Lung (tissue), 12 donors: ENCODE results near the gene PTPRN2. TPM values are rescaled to one million over a fixed set of nuclear protein-coding genes. Genes with fewer than 3 reads are reported as not detected.

Experiments used
- ATAC-seq: fragments of 200-7000 bp; cut with Tn5 transposase; one replicate; pipeline ENCODE4 v1.9.1; 2020; ENCODE audit warnings: moderate number of reproducible peaks; ENCODE audit not compliant: insufficient read depth, low FRiP score
- DNase-seq, 3 donors: peaks; one replicate each; pipeline ENCODE4 v3.0.0-alpha.2; 2013 to 2017
- H3K27ac ChIP-seq, 2 donors: one replicate each; pipeline ENCODE4 v1.5.1; 2013; ENCODE audit warnings: mild to moderate bottlenecking in 2 of 2, moderate library complexity in 2 of 2, control low read depth in 1 of 2, inconsistent platforms in 1 of 2, low read depth in 1 of 2, low read length in 1 of 2
- H3K27me3 ChIP-seq, 3 donors: one replicate each; pipeline ENCODE4 v1.5.1; 2013; ENCODE audit warnings: low read length in 2 of 3; ENCODE audit not compliant: control insufficient read depth in 3 of 3, insufficient read depth in 3 of 3
- H3K36me3 ChIP-seq, 4 donors: one replicate each; pipeline ENCODE4 v1.5.1; 2013; ENCODE audit warnings: low read length in 4 of 4, mild to moderate bottlenecking in 1 of 4, moderate library complexity in 1 of 4; ENCODE audit not compliant: control insufficient read depth in 4 of 4, insufficient read depth in 4 of 4
- H3K4me1 ChIP-seq, 5 donors: one replicate each; pipeline ENCODE4 v1.5.1; 2013; ENCODE audit warnings: low read length in 5 of 5, mild to moderate bottlenecking in 2 of 5, moderate library complexity in 1 of 5; ENCODE audit not compliant: control insufficient read depth in 5 of 5, insufficient read depth in 5 of 5
- H3K4me3 ChIP-seq: one replicate; pipeline ENCODE4 v1.5.1; 2013; ENCODE audit warnings: mild to moderate bottlenecking, control low read depth, moderate library complexity
- H3K9ac ChIP-seq, 2 donors: one replicate each; pipeline ENCODE4 v1.5.1; 2013; ENCODE audit warnings: low read length in 2 of 2, control low read depth in 1 of 2; ENCODE audit not compliant: insufficient read depth in 1 of 2
- H3K9me3 ChIP-seq, 4 donors: one replicate each; pipeline ENCODE4 v1.5.1; 2013; ENCODE audit warnings: low read length in 3 of 4, mild to moderate bottlenecking in 1 of 4, moderate library complexity in 1 of 4; ENCODE audit not compliant: control insufficient read depth in 4 of 4, insufficient read depth in 3 of 4
- WGBS, 2 donors: extraction: QIAGEN DNeasy Blood & Tissue Kit; methylation state at CpG; one replicate each; pipeline ENCODE4 v1.1.7; 2013; 5-methylcytosine and 5-hydroxymethylcytosine counted together
- polyA plus RNA-seq, 2 donors: library from polyadenylated mRNA; stranded (reverse); fragments of 200-250 nt; gene quantifications; one replicate each; pipeline ENCODE4 v1.2.1, GENCODE V29; 2013
- total RNA-seq, 2 donors: library from RNA; depleted of rRNA in 1 of 2; stranded (reverse); fragments of >200 nt in 1 of 2; gene quantifications; one replicate each; pipeline ENCODE4 v1.2.1, GENCODE V29; 2014 to 2021
- TF ChIP-seq, protein P1 (sequence below): IDR thresholded peaks from 2 replicates; pipeline ENCODE4 v1.5.1; 2012; ENCODE audit warnings: mild to moderate bottlenecking; ENCODE audit errors: control extremely low read depth, extremely low read depth
- donor health status: control.
- donor health status: control.
- donor health status: Bipolar disorder and iron deficiency.
- donor health status: healthy.
- donor health status: DM: yes; HTN: yes; CAD: no.

PTPRN2 gene
- total and polyA plus RNA-seq, 4 donors = 2.1 to 7.4 (median 4.4) TPM

DNA sequence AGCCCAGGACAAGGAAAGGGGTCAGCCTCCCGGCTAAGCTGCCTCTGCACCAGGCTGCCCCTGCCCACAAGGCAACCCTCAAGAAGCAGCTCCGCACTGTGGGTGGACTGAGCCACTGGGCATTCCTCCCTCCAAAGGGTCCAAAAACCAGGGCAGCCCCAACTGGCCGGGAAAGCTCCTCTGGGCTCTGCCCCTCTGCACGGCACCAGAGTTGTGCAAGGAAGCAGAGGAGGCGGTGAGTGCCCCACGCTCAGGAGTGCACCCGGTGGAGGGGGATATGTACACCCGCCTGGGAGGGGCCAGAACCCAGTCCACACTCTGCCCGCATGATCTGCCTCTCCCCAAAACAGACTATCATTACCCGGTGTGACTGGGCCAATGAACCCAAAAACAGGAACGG lies 43.8 kb downstream of the PTPRN2 start:
- Histone ChIP-seq H3K27me3 (no peaks in the 10 kb centered on the region), H3K27ac (no peak overlapping the region), H3K9ac (no peak overlapping the region), H3K9me3 (peaks cover 0 to 2% (median 0%) of the 10 kb centered on the region in 4 donors), H3K4me1 (peaks cover 0 to 9% (median under 1%) of the 10 kb centered on the region in 5 donors), H3K36me3 (no peaks in the 10 kb centered on the region), H3K4me3 (no peak overlapping the region)
- ATAC-seq = peak; percentile 19
- TF ChIP-seq, protein P1, sequence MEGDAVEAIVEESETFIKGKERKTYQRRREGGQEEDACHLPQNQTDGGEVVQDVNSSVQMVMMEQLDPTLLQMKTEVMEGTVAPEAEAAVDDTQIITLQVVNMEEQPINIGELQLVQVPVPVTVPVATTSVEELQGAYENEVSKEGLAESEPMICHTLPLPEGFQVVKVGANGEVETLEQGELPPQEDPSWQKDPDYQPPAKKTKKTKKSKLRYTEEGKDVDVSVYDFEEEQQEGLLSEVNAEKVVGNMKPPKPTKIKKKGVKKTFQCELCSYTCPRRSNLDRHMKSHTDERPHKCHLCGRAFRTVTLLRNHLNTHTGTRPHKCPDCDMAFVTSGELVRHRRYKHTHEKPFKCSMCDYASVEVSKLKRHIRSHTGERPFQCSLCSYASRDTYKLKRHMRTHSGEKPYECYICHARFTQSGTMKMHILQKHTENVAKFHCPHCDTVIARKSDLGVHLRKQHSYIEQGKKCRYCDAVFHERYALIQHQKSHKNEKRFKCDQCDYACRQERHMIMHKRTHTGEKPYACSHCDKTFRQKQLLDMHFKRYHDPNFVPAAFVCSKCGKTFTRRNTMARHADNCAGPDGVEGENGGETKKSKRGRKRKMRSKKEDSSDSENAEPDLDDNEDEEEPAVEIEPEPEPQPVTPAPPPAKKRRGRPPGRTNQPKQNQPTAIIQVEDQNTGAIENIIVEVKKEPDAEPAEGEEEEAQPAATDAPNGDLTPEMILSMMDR = no peak
- 93 to 94% methylated on average over 11 of the region's 11 CpGs for WGBS, 2 donors
- DNase-seq = no peak

DNA sequence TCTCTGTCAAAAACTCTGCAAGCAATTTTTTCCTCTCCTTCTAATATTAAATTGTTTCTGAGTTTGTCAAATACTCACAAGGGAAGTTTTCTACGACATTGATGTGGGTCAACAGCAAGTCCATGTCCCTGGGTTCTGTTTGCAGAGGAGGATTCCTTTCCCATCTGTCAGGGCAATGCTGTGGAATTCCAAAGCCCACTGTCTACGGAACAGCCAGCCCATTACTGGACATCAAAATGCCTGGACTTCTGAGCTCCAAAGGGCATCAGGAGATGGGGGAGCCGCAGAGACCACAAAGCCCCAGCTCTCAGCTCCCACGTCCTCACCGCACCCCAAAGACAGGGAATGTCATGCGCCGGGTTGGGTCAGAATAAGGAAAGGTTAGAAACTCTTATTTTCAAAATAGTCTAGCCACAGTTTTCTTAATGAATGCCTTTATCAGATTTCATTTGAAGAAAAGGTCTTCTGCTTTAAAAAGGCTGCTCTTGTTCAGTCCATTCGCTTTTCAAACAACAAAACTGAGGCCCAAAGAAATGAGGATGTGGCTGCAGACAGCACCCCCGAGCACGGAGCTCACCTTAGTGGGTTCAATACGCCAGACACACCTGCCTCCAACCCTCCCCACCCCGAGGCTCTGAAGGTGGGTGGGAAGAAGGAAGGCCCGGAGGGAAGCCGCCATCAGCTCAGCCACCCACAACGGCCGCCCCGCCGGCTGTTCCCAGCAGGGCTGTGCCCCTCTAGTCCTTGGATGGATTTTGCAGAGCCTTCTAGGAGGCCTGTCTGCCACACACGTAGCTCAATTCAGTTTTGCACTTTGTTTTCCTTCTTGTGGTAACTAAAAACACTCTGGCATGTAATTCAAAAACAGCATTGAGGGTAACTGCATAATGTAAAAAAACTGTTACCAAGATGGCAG lies 44.7 kb downstream of the PTPRN2 start:
- H3K4me3 ChIP-seq = no peak overlapping the region
- WGBS, 2 donors = 88 to 92% methylated on average over 19 of the region's 19 CpGs
- H3K27me3 ChIP-seq = no peaks in the 10 kb centered on the region
- no peak for ATAC-seq
- no peak for DNase-seq
- peaks cover 0 to 2% (median 0%) of the 10 kb centered on the region in 4 donors for H3K9me3 ChIP-seq
- no peak overlapping the region for H3K27ac ChIP-seq
- H3K4me1 ChIP-seq = peaks cover 0 to 7% (median 3%) of the 10 kb centered on the region in 5 donors
- no peaks in the 10 kb centered on the region for H3K36me3 ChIP-seq
- TF ChIP-seq, protein P1 = no peak
- H3K9ac ChIP-seq = no peak overlapping the region

DNA sequence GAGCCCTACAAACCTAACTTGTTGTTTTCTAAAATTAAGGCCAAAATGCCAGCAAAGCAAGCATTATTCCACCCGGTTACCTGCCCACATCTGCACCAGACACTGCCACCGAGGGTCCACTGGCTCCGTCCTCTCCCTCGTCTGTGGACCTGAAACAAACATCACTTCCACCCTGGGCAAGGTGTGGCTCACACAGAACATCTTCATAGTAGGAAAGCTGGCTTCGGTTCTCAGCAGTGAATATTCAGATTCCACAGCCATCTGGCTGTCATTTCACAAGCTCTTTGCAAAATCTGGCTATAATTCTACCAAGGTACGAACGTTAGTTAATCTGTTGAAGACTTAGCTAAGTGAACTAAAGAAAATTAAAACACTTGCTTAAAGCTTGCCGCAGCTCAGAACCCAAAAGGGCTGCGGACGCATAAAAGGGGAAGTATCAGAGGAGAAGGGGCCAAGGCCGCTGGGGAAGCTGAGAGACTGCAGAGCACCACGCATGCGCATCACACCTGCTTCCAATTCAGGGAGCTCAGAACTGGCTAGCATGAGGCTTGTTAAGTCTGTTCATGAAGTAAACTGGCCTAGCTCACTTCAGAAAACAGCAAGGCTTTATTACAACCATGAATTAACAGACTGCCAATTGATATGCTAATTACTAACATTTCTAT lies 46.1 kb downstream of the PTPRN2 start:
- Histone ChIP-seq H3K27ac (no peak overlapping the region), H3K4me3 (no peak overlapping the region), H3K4me1 (peaks cover 0 to 17% (median 6%) of the 10 kb centered on the region in 5 donors), H3K36me3 (no peaks in the 10 kb centered on the region), H3K9me3 (peaks cover 0 to 2% (median 0%) of the 10 kb centered on the region in 4 donors), H3K9ac (no peak overlapping the region), H3K27me3 (no peaks in the 10 kb centered on the region)
- TF ChIP-seq, protein P1 = no peak
- ATAC-seq (no peak), DNase-seq (no peak)
- 35 to 63% methylated on average over 13 of the region's 13 CpGs for WGBS, 2 donors
